A673 (cell line): ENCODE results near the gene BABAM1.
A peak's percentile ranks its signal among the peaks of the same experiment; 100 is the strongest.

Experiments used
- CTCF ChIP-seq: fragments of 300-800, 200-600 bp; sonication (generic); conservative IDR thresholded peaks from 2 replicates; pipeline ENCODE4 v1.5.1; 2017; ENCODE audit warnings: low read depth, mild to moderate bottlenecking, antibody characterized with exemption, low read length, moderate library complexity, mixed read lengths
- EZH2 ChIP-seq: fragments of 200-600 bp; sonication (generic); IDR thresholded peaks from 2 replicates; pipeline ENCODE4 v1.6.1; 2017; ENCODE audit warnings: borderline replicate concordance, low read depth, mild to moderate bottlenecking, mixed read lengths, antibody characterized with exemption, low read length; ENCODE audit not compliant: poor library complexity, severe bottlenecking

GRCh38 chr19:17235300-17235970, 31.8 kb upstream of the BABAM1 start:
- TF ChIP-seq CTCF (peak; percentile 55), EZH2 (no peak)
